Vagina (tissue), 2 donors: ENCODE measurements around the gene MYCN.

Experiments used
- POLR2AphosphoS5 ChIP-seq, 2 donors: sonication (generic); formaldehyde crosslinking; IDR thresholded peaks; one replicate each; pipeline ENCODE4 v1.9.0; 2017; ENCODE audit warnings: antibody characterized with exemption in 2 of 2, mild to moderate bottlenecking in 2 of 2, low read depth in 1 of 2; ENCODE audit not compliant: insufficient read depth in 1 of 2
- TF ChIP-seq, protein P1 (sequence below), 3 experiments: fragments of 450-650 bp in 2 of 3; fragments of 200-600 bp in 1 of 3; sonication (generic) in 1 of 3; IDR thresholded peaks; one replicate each; pipeline ENCODE4 v1.5.1; 2017 to 2019; ENCODE audit warnings: antibody characterized with exemption in 3 of 3, mild to moderate bottlenecking in 2 of 3, moderate library complexity in 2 of 3

DNA sequence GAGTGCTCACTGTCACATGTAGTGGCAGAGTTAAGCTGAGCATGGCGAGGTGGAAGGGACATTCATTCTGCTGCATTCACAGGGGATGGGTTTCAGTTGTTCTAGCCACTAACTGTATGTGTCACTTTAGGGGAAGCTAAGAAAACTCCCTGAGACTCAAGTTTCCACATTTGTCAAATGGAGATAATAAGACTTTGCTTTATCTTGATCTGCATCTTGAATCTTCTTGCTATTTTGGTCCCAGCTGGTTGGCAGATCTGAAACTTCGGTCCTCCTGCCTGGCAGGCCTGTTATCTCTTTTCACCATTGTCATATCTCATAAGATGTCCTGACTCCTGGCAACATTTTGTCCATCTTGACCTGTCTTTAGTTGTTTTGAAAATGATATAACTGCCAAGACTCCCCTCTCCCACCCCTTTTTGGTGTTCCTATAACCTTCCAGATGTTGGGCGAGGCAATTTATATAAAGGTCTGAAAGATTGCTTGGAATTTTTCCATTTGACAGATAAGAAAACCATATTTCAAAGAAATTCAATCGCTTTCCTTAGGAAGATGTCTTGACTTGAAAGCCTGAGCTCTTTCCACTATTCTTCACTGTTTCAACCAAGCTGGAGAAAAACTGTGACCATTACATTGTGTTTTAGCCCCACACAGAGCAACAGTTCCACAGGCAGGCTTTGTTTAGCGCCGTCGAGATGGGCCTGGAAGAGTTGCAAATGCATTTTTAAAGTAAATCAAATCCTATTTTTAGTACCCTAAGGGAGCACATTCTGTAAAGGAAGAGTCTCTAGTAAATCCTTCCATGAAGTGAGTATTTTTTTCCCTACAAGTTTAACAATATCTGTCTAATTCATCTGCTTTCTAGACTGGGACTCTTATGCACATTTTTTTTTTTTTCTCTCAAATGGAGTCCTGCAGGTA, 33.4 kb downstream of the MYCN start:
- TF ChIP-seq, protein P1, sequence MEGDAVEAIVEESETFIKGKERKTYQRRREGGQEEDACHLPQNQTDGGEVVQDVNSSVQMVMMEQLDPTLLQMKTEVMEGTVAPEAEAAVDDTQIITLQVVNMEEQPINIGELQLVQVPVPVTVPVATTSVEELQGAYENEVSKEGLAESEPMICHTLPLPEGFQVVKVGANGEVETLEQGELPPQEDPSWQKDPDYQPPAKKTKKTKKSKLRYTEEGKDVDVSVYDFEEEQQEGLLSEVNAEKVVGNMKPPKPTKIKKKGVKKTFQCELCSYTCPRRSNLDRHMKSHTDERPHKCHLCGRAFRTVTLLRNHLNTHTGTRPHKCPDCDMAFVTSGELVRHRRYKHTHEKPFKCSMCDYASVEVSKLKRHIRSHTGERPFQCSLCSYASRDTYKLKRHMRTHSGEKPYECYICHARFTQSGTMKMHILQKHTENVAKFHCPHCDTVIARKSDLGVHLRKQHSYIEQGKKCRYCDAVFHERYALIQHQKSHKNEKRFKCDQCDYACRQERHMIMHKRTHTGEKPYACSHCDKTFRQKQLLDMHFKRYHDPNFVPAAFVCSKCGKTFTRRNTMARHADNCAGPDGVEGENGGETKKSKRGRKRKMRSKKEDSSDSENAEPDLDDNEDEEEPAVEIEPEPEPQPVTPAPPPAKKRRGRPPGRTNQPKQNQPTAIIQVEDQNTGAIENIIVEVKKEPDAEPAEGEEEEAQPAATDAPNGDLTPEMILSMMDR (IDR thresholded peaks at IDR 0.05) = no peak
- no peak for TF ChIP-seq POLR2AphosphoS5 (IDR thresholded peaks at IDR 0.05; ENCODE audit: insufficient read depth in 1 of 2, low read depth in 1 of 2)
